PFSK-1 (cell line): ENCODE measurements around the gene RBPJL.

Experiments
- FOXP2 ChIP-seq: optimal IDR thresholded peaks from 2 replicates; pipeline ENCODE3; 2011; ENCODE audit warnings: borderline replicate concordance, control low read depth, inconsistent platforms; ENCODE audit not compliant: insufficient read depth; ENCODE audit errors: extremely low read length, extremely low read depth
- POLR2AphosphoS5 ChIP-seq: IDR thresholded peaks from 2 replicates; pipeline ENCODE4 v1.6.1; 2012; ENCODE audit warnings: low read depth, mild to moderate bottlenecking, control low read depth, low read length, moderate library complexity
- SIN3A ChIP-seq: IDR thresholded peaks from 2 replicates; pipeline ENCODE4 v1.6.1; 2012; ENCODE audit warnings: mild to moderate bottlenecking, low read length, moderate library complexity, borderline replicate concordance; ENCODE audit not compliant: insufficient read depth
- TAF1 ChIP-seq: IDR thresholded peaks from 2 replicates; pipeline ENCODE4 v1.6.1; 2012; ENCODE audit warnings: low read length, control low read depth, borderline replicate concordance; ENCODE audit not compliant: insufficient read depth
- TF ChIP-seq, protein P1 (sequence below), 2 experiments: IDR thresholded peaks; 2 replicates each; pipeline versions ENCODE4 v1.6.1 to v1.8.0; 2011 to 2012; ENCODE audit warnings: low read depth in 2 of 2, low read length in 2 of 2, control low read depth in 1 of 2, inconsistent platforms in 1 of 2, mild to moderate bottlenecking in 1 of 2, moderate library complexity in 1 of 2; ENCODE audit not compliant: insufficient read depth in 1 of 2

RBPJL gene

DNA sequence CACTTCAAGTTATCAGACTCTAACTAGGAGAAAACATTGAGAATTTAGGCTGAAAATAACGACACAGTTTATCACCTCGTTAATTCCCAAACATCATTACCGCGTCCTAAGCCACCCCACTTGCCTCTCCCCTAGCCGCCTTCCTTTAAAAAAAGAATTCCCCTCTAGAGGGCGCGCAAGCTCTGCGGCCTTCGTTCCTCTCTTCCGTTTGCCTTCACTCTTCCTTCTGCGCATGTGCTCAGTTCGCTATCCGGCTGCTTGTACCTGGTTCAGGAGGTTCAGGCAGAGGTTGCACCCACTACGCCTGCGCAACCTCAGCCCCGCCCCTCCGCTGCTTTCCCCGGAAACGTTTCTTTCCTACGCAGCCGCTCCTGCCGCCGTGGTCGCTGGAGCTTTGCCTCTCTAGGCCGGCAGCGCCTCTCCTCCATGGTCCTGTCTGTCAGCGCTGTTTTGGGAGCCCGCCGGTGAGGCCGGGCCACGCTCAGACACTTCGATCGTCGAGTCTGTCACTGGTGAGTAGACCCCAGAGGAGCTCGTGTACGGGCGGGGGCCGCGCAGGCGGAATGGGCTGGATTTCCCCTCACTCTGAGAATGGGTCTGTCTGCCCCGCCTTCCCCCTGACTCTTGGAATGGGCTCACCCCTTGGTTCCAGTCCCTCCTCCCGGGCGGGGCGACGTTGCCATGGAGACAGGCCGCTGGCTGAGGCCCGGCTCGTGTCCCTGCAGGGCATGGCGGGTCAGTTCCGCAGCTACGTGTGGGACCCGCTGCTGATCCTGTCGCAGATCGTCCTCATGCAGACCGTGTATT, 56.4 kb downstream of the RBPJL start, which contains the start of gene SYS1:
TSS of gene SYS1 (plus strand) at position 353 of the 807 bp plus-strand sequence. CDS start at position 729, 376 bp downstream.
- TF ChIP-seq, protein P1, sequence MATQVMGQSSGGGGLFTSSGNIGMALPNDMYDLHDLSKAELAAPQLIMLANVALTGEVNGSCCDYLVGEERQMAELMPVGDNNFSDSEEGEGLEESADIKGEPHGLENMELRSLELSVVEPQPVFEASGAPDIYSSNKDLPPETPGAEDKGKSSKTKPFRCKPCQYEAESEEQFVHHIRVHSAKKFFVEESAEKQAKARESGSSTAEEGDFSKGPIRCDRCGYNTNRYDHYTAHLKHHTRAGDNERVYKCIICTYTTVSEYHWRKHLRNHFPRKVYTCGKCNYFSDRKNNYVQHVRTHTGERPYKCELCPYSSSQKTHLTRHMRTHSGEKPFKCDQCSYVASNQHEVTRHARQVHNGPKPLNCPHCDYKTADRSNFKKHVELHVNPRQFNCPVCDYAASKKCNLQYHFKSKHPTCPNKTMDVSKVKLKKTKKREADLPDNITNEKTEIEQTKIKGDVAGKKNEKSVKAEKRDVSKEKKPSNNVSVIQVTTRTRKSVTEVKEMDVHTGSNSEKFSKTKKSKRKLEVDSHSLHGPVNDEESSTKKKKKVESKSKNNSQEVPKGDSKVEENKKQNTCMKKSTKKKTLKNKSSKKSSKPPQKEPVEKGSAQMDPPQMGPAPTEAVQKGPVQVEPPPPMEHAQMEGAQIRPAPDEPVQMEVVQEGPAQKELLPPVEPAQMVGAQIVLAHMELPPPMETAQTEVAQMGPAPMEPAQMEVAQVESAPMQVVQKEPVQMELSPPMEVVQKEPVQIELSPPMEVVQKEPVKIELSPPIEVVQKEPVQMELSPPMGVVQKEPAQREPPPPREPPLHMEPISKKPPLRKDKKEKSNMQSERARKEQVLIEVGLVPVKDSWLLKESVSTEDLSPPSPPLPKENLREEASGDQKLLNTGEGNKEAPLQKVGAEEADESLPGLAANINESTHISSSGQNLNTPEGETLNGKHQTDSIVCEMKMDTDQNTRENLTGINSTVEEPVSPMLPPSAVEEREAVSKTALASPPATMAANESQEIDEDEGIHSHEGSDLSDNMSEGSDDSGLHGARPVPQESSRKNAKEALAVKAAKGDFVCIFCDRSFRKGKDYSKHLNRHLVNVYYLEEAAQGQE (IDR thresholded peaks at IDR 0.05; ENCODE audit: insufficient read depth in 1 of 2, low read depth in 2 of 2, low read length in 2 of 2) = 0 out of 4 replicates have a peak, but pooled peaks of 1 of the 2 experiments have one; percentile 8
- TF ChIP-seq SIN3A = peak; percentile 98
- peak; percentile 9 for TF ChIP-seq FOXP2
- TF ChIP-seq TAF1 = peak; percentile 53; the same call in 1 of the 2 replicates
- peak; percentile 96 for TF ChIP-seq POLR2AphosphoS5

DNA sequence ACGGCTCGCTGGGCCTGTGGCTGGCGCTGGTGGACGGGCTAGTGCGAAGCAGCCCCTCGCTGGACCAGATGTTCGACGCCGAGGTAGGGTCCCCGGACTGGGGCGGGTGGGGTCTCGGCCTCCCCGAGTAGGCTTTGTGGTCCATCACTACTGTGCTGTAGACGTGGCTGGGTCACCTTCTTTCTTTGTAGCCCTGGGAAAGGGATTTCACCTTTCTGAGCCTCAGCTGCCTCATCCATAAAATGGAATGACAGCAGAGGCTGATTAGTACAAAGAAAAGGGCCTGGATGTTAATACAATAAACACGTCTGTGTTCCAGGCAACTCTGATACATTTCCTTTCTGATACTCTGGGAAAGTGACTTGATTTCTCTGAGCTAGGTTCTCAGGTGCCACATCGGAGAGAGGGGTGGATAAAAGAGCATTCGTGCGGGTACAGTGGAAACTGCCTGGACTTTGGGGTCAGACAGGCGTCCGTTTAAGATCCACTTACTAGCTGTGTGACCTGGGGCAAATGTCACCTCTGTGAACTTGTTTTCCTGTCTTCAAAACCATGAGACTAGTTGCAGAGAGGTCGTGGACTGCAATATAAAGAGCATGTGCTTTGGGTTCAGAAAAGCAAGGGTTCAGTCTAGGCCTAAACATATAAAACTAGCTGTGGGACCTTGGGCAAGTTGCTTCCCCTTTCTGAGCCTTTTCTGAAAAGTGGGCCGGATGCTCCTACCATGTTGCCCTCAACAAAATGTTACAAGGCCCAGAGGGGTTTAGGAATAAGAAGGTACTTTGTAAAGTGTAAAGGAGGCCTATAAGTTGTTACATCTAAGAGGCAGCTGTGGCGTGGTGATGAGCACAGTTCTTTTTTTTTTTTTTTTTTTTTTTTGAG, 57.2 kb downstream of the RBPJL start:
- TF ChIP-seq POLR2AphosphoS5 (no peak), SIN3A (no peak), FOXP2 (no peak), TAF1 (no peak)
- TF ChIP-seq, protein P1 (IDR thresholded peaks at IDR 0.05; ENCODE audit: insufficient read depth in 1 of 2, low read depth in 2 of 2, low read length in 2 of 2) = no peak

DNA sequence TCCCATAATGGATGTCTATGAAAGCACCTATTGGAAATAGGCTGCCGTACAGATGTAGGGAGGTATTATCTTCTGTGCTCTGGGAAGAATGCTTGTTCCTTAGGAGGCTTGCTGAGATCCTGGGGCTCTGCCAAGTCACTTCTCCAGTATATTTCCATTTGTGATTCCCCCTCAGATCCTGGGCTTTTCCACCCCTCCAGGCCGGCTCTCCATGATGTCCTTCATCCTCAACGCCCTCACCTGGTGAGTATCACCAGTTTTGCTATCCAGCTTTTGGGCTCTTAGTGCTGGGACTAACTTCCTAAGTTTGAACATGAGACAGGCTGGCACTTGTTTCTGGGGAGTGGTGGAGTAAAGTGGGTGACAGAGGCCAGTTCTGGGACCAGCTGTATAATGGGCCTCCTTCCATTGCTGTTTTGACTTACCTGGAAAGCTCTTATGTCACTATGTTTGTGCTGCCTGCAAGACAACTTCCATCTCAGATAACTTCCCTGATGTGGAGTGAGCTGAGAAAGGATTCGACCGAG, 58.9 kb downstream of the RBPJL start:
- TF ChIP-seq SIN3A = no peak
- TF ChIP-seq, protein P1 (IDR thresholded peaks at IDR 0.05; ENCODE audit: insufficient read depth in 1 of 2, low read depth in 2 of 2, low read length in 2 of 2) = no peak
- no peak for TF ChIP-seq FOXP2
- TF ChIP-seq POLR2AphosphoS5 = no peak
- TF ChIP-seq TAF1 = no peak

DNA sequence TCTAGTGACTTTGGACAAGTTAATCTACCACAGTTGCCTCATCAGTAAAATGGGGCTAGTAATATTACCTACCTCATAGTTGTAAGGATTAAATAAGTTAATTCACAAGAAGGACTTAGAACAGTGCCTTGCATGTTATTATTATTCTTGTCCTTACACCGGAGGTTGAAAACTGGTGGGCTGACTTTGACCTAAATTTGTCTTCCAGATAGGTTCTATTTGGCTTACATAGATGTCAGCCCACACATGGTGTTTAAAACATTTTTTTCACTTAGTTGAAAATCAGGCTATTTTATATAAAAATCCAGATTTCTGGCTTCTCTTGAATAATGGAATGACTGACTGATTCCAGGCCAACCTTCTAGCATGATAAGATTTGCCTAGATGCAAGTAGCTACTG, 59.6 kb downstream of the RBPJL start:
- no peak for TF ChIP-seq TAF1
- TF ChIP-seq POLR2AphosphoS5 = no peak
- TF ChIP-seq SIN3A = no peak
- no peak for TF ChIP-seq FOXP2
- TF ChIP-seq, protein P1 (IDR thresholded peaks at IDR 0.05; ENCODE audit: insufficient read depth in 1 of 2, low read depth in 2 of 2, low read length in 2 of 2) = no peak
